ENCODE results near the gene CACNA1B.

DNA sequence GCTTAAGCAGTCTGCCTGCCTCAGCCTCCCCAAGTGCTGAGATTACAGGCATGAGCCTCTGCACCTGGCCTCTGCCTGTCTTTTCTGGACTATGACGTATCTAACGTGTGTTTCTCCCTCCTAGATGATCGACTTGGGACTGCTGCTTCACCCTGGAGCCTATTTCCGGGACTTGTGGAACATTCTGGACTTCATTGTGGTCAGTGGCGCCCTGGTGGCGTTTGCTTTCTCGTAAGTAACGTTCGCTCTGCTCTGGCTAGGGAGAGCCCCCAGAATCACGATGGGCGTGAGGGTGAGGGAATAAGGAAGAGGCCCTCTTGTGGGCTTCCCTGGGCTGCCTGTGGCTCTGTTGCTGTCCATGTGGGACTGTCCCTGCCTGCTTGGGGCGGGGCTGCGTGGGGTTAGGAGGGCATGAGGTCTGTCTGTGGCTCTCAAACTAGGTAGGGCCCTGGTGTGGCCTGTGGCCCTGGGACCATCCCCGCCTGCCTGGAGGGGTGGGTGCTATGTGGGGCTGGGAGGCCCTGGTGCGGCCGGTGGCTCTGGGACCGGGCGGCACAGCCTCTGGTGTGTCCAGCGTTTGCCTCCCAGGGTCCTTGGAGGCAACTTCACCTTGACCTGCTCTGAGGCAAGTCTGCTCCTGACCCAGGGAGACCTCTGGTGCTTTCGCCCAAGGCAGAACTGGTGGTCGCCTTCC lies 171.7 kb downstream of the CACNA1B start:
- TF ChIP-seq POLR2A (IDR thresholded peaks at IDR 0.05; ENCODE audit: borderline replicate concordance, extremely low read depth, insufficient read depth, insufficient read length) = no peak
- TF ChIP-seq, protein P1, sequence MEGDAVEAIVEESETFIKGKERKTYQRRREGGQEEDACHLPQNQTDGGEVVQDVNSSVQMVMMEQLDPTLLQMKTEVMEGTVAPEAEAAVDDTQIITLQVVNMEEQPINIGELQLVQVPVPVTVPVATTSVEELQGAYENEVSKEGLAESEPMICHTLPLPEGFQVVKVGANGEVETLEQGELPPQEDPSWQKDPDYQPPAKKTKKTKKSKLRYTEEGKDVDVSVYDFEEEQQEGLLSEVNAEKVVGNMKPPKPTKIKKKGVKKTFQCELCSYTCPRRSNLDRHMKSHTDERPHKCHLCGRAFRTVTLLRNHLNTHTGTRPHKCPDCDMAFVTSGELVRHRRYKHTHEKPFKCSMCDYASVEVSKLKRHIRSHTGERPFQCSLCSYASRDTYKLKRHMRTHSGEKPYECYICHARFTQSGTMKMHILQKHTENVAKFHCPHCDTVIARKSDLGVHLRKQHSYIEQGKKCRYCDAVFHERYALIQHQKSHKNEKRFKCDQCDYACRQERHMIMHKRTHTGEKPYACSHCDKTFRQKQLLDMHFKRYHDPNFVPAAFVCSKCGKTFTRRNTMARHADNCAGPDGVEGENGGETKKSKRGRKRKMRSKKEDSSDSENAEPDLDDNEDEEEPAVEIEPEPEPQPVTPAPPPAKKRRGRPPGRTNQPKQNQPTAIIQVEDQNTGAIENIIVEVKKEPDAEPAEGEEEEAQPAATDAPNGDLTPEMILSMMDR (IDR thresholded peaks at IDR 0.05 in 2 of 3, conservative IDR thresholded peaks at IDR 0.05 in 1 of 3; ENCODE audit: borderline replicate concordance in 1 of 3, insufficient read depth in 1 of 3, low read depth in 2 of 3, low read length in 2 of 3) = no peak
- no peak for TF ChIP-seq TCF7L2 (IDR thresholded peaks at IDR 0.05; ENCODE audit: borderline replicate concordance, extremely low read depth, insufficient read depth, insufficient read length)
- no peak for TF ChIP-seq EGR1 (IDR thresholded peaks at IDR 0.05; ENCODE audit: low read depth)
- TF ChIP-seq, protein P2, sequence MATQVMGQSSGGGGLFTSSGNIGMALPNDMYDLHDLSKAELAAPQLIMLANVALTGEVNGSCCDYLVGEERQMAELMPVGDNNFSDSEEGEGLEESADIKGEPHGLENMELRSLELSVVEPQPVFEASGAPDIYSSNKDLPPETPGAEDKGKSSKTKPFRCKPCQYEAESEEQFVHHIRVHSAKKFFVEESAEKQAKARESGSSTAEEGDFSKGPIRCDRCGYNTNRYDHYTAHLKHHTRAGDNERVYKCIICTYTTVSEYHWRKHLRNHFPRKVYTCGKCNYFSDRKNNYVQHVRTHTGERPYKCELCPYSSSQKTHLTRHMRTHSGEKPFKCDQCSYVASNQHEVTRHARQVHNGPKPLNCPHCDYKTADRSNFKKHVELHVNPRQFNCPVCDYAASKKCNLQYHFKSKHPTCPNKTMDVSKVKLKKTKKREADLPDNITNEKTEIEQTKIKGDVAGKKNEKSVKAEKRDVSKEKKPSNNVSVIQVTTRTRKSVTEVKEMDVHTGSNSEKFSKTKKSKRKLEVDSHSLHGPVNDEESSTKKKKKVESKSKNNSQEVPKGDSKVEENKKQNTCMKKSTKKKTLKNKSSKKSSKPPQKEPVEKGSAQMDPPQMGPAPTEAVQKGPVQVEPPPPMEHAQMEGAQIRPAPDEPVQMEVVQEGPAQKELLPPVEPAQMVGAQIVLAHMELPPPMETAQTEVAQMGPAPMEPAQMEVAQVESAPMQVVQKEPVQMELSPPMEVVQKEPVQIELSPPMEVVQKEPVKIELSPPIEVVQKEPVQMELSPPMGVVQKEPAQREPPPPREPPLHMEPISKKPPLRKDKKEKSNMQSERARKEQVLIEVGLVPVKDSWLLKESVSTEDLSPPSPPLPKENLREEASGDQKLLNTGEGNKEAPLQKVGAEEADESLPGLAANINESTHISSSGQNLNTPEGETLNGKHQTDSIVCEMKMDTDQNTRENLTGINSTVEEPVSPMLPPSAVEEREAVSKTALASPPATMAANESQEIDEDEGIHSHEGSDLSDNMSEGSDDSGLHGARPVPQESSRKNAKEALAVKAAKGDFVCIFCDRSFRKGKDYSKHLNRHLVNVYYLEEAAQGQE (IDR thresholded peaks at IDR 0.05; ENCODE audit: low read depth) = no peak
- no peak for TF ChIP-seq CEBPB (IDR thresholded peaks at IDR 0.05; ENCODE audit: low read depth)
- TF ChIP-seq EZH2 (IDR thresholded peaks at IDR 0.05) = no peak
- TF ChIP-seq, protein P3, sequence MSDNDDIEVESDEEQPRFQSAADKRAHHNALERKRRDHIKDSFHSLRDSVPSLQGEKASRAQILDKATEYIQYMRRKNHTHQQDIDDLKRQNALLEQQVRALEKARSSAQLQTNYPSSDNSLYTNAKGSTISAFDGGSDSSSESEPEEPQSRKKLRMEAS (IDR thresholded peaks at IDR 0.05) = no peak
- TF ChIP-seq POLR2AphosphoS5 (IDR thresholded peaks at IDR 0.05; ENCODE audit: low read depth, low read length) = no peak
- no peak for TF ChIP-seq RAD21 (IDR thresholded peaks at IDR 0.05; ENCODE audit: low read depth)
